ENCODE measurements around the gene CD52. TPM values are rescaled to one million over a fixed set of nuclear protein-coding genes. Genes with fewer than 3 reads are reported as not detected.
"Not testable (repeated sequence)": the region's sequence is repeated elsewhere in the genome, so short reads cannot be mapped to it uniquely, and the experiment has no call there.

Gene CD52
- total RNA-seq, 4 donors from 2014 or later: 3.0 to 12.3 TPM; not detected in 2

DNA sequence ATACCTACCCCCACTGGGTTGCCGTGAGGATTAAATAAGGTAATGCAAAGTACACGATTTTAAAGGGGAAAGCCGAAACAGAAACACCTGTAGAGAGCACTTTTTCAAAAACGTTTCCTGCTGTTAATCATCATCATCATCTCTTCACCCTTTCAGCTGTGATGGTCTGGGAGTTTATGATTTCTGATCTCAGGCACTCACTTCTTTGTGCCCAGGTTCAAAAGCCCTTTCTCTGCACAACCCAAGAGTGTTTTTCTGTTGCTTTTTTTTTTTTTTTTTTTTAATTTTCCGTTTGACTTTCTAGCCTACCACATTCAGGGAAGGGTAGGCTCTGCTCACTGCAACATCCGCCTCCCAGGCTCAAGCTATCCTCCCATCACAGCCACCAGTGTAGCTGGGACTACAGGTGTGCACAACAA lies 10.4 kb upstream of the CD52 start:
- H3K36me3 ChIP-seq: no peaks in the 10 kb centered on the region
- no peak for TF ChIP-seq POLR2A (IDR thresholded peaks at IDR 0.05)
- TF ChIP-seq, protein P1, sequence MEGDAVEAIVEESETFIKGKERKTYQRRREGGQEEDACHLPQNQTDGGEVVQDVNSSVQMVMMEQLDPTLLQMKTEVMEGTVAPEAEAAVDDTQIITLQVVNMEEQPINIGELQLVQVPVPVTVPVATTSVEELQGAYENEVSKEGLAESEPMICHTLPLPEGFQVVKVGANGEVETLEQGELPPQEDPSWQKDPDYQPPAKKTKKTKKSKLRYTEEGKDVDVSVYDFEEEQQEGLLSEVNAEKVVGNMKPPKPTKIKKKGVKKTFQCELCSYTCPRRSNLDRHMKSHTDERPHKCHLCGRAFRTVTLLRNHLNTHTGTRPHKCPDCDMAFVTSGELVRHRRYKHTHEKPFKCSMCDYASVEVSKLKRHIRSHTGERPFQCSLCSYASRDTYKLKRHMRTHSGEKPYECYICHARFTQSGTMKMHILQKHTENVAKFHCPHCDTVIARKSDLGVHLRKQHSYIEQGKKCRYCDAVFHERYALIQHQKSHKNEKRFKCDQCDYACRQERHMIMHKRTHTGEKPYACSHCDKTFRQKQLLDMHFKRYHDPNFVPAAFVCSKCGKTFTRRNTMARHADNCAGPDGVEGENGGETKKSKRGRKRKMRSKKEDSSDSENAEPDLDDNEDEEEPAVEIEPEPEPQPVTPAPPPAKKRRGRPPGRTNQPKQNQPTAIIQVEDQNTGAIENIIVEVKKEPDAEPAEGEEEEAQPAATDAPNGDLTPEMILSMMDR (IDR thresholded peaks at IDR 0.05): no peak
- WGBS, 2 donors: 42 to 45% methylated on average over 6 of the region's 6 CpGs
- peaks cover 10 to 11% of the 10 kb centered on the region in 2 donors for H3K4me1 ChIP-seq
- no peaks in the 10 kb centered on the region for H3K9me3 ChIP-seq
- H3K27ac ChIP-seq: no peak overlapping the region
- H3K4me3 ChIP-seq (replicated peaks in 1 of 3): no peak overlapping the region
- no peaks in the 10 kb centered on the region for H3K27me3 ChIP-seq
- intact Hi-C loops (cut with DNase I): no loop called here
- no peak for DNase-seq

DNA sequence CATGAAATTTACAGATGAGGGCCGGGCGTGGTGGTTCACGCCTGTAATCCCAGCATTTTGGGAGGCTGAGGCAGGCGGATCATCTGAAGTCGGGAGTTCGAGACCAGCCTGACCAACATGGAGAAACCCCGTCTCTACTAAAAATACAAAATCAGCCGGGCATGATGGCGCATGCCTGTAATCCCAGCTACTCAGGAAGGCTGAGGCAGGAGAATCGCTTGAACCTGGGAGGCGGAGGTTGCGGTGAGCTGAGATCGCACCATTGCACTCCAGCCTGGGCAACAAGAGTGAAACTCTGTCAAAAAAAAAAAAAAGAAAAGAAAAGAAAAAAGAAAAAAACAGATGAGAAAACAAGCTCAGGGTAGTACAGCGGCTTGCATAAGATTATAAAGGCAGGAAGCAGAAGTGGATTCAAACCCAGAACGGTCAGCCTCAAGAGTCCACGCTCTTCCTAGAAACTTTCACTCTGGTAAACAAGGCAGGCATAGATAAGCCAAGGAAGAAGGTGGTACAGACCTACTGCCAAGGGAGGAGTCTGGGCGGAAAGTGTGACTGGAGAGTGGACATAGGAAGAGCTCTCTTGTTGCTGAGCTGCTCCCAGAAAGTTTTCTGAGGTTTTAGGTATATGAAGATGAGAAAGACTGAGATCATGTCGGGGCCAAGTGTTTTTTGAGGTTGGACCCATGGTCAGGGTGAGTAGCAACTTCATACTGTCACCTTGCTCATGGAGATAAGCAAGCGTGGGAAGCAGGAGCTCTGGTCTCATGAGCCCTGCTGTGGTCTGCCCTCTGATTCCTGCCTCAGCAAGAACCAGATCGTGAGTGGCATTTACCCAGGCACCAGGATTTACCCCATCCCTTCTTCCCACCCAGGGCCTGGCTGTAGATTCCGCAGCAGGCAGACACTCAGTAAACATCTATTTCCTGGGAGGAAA lies 9.5 kb upstream of the CD52 start:
- DNase-seq; H3K9me3 ChIP-seq; H3K36me3 ChIP-seq; H3K4me3 ChIP-seq (replicated peaks in 1 of 3); H3K27me3 ChIP-seq; H3K27ac ChIP-seq; intact Hi-C loops (cut with DNase I): not testable (repeated sequence)
- WGBS, 2 donors: 84 to 85% methylated on average over 21 of the region's 21 CpGs
- H3K4me1 ChIP-seq: peaks cover 10 to 11% of the 10 kb centered on the region in 2 donors

DNA sequence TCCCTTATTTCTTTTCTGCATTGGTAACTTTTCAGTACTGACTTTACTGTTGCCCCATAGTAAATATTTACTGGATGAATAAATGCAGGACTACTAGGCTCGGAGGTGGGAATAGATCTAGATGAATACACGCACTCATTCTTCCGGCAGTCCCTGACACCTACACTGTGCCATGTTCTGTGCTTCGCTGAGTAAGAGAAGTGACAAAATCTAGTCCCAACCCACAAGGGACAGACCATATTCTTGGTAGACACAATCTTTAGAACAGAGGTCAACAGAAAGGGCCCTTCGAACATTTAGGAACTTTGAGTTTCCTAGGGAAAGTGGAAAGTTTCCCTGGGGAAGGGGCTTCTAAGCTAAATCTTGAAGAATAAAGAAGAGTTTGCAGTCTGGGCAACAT lies 3.3 kb upstream of the CD52 start:
- DNase-seq: no peak
- Histone ChIP-seq H3K4me1 (no peaks in the 10 kb centered on the region), H3K27ac (no peak overlapping the region), H3K27me3 (no peaks in the 10 kb centered on the region), H3K4me3 (replicated peaks in 1 of 3) (no peak overlapping the region), H3K9me3 (no peaks in the 10 kb centered on the region), H3K36me3 (no peaks in the 10 kb centered on the region)
- TF ChIP-seq, protein P1 (IDR thresholded peaks at IDR 0.05): no peak
- no peak for TF ChIP-seq POLR2A (IDR thresholded peaks at IDR 0.05)
- WGBS, 2 donors: 87 to 90% methylated on average over 5 of the region's 5 CpGs
- intact Hi-C loops (cut with DNase I): no loop called here

DNA sequence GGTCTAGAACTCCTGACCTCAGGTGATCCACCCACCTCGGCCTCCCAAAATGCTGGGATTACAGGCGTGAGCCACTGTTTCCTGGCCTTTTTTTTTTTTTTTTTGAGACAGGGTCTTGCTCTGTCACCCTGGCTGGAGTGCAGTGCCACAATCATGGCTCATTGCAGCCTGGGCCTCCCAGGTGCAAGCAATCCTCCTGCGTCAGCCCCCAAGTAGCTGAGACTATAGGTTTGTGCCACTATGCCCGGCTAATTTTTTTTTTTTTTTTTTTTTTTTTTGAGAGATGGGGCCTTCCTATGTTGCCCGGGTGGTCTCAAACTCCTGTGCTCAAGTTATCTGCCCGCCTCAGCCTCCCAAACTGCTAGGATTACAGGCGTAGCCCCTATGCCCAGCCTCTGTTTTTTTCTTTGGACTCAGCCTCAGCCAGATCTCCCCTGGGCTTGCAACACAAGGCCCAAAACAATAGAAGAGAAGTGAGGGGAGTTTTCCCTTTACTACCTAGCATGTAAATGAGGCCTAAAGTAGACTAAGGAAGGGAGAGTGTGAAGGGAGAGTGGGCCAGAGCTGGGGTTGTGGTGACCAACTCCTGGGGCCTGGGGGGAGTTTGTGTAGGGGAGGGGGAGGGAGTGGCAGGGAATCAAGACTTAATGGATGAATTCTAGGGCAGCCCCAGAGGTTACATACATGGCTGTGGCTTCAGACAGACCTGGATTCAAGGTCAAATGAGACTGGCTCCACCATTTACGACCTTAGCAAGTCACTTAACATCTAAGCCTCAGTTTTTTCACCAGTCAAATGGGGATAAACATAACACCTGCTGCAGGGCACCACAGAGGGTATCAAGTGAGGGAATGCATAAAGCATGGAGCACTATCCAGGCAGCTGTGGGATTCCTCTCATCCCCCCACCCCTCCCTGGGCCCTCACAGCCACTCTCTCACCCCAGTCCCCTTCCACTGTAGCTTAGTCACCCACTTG lies 1.6 kb upstream of the CD52 start:
- DNase-seq: no peak
- H3K9me3 ChIP-seq: no peaks in the 10 kb centered on the region
- no peaks in the 10 kb centered on the region for H3K36me3 ChIP-seq
- no peak overlapping the region for H3K27ac ChIP-seq
- H3K4me3 ChIP-seq (replicated peaks in 1 of 3): no peak overlapping the region
- H3K27me3 ChIP-seq: no peaks in the 10 kb centered on the region
- WGBS, 2 donors: 82 to 85% methylated on average over 8 of the region's 8 CpGs
- intact Hi-C loops (cut with DNase I): no loop called here
- H3K4me1 ChIP-seq: peaks cover 0 to 2% of the 10 kb centered on the region in 2 donors
- no peak for TF ChIP-seq POLR2A (IDR thresholded peaks at IDR 0.05)
- TF ChIP-seq, protein P1 (IDR thresholded peaks at IDR 0.05): no peak

DNA sequence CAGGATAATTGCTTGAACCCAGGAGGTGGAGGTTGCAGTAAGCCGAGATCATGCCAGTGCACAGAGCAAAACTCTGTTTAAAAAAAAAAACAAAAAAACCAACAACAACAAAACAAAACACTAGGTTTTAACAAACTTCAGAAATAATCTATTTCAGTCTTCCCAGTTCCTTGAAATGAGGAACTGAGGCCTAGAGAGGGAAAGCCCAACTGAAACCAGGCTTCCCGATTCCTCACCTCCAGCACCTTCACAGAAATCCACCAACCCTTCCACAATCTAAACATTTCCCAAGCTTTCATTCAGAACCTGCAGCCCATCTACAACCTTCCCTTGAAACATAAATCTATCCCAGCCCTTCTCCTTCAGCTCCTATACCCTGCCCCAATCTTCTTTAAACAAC lies 612 bp upstream of the CD52 start:
- no peaks in the 10 kb centered on the region for H3K36me3 ChIP-seq
- H3K9me3 ChIP-seq: no peaks in the 10 kb centered on the region
- intact Hi-C loops (cut with DNase I): no loop called here
- no peak for TF ChIP-seq POLR2A (IDR thresholded peaks at IDR 0.05)
- TF ChIP-seq, protein P1 (IDR thresholded peaks at IDR 0.05): no peak
- no peak for DNase-seq
- H3K4me1 ChIP-seq: peaks cover 0 to 8% of the 10 kb centered on the region in 2 donors
- no peak overlapping the region for H3K4me3 ChIP-seq (replicated peaks in 1 of 3)
- H3K27ac ChIP-seq: no peak overlapping the region
- 90% methylated on average over 2 of the region's 2 CpGs for WGBS, 2 donors
- no peaks in the 10 kb centered on the region for H3K27me3 ChIP-seq
